Anterior cingulate cortex (tissue), 58 donors: ENCODE measurements around the gene GABRB2.
"Not testable (repeated sequence)": the region's sequence is repeated elsewhere in the genome, so short reads cannot be mapped to it uniquely, and the experiment has no call there.

Source experiments
- DNase-seq, 58 donors: peaks; one replicate each; lab custom pipeline; 2025; lab: John Stamatoyannopoulos, UW

Gene GABRB2

GRCh38 chr5:161261668-161262323, 284.7 kb downstream of the GABRB2 start:
- DNase-seq = no peak

DNA sequence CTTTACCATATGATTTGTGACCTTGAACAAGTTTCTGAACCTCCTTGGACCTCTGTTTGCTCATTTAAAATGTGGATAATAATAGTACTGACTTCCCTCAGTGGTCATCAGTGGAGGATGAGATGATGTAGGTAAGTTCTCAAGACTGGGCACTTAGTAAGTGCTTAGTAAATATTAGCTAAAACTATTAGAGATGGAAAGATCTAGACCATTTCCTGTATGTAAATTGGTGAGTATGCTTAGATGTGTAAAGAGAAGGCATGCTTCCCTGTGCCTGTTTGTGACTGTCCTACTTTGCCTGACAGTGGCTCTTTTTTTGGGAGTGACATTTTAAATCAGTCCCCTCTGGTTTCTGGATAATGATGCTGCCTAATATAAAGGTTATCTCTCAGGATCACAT, 288.1 kb downstream of the GABRB2 start:
- DNase-seq = no peak

GRCh38 chr5:161256957-161257356, 289.6 kb downstream of the GABRB2 start:
- DNase-seq = no peak

GRCh38 chr5:161252955-161253354, 293.6 kb downstream of the GABRB2 start:
- not testable (repeated sequence) for DNase-seq

- DNase-seq = no peak
Observed at GRCh38 chr5:161246749-161247148, 299.8 kb downstream of the GABRB2 start.

DNA sequence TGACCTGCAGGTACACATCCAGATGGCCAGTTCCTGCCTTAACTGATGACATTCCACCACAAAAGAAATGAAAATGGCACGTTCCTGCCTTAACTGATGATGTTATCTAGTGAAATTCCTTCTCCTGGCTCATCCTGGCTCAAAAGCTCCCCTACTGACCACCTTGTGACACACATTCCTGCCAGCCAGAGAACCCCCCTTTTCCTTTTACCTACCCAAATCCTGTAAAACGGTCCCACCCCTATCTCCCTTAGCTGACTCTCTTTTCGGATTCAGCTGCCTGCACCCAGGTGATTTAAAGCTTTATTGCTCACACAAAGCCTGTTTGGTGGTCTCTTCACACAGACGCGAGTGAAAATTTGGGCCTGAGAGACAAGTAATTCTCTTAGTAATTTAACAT, 300.7 kb downstream of the GABRB2 start:
- not testable (repeated sequence) for DNase-seq
